ENCODE measurements around the gene CD4.

CD4 gene

GRCh38 chr12:6765634-6766581 lies 23.4 kb upstream of the CD4 start, which contains the start of gene PTMS:
PTMS (plus strand) TSS chr12:6766363; CDS start chr12:6766706, 343 bp downstream.
- in situ Hi-C loops (cut with MboI; ENCODE audit: low pct_unique_long_range_greater_than_20kb, low sequenced_read_pairs, unreplicated experiment), result no loop called here
- peak; percentile 75 for DNase-seq (ENCODE audit: low spot score)
- no peak for TF ChIP-seq CTCF (IDR thresholded peaks at IDR 0.05; ENCODE audit: extremely low read depth, insufficient read depth, missing control alignments)

GRCh38 chr12:6766651-6767349 lies 22.5 kb upstream of the CD4 start:
- in situ Hi-C loops (cut with MboI; ENCODE audit: low pct_unique_long_range_greater_than_20kb, low sequenced_read_pairs, unreplicated experiment), result no loop called here
- DNase-seq (ENCODE audit: low spot score), result peak; percentile 89
- peak; percentile 91 for TF ChIP-seq CTCF (IDR thresholded peaks at IDR 0.05; ENCODE audit: extremely low read depth, insufficient read depth, missing control alignments)

GRCh38 chr12:6767353-6768319 lies 21.7 kb upstream of the CD4 start:
- TF ChIP-seq CTCF (IDR thresholded peaks at IDR 0.05; ENCODE audit: extremely low read depth, insufficient read depth, missing control alignments), result no peak
- no peak for DNase-seq (ENCODE audit: low spot score)
- in situ Hi-C loops (cut with MboI; ENCODE audit: low pct_unique_long_range_greater_than_20kb, low sequenced_read_pairs, unreplicated experiment), result no loop called here

GRCh38 chr12:6768437-6768914 lies 20.9 kb upstream of the CD4 start:
- in situ Hi-C loops (cut with MboI; ENCODE audit: low pct_unique_long_range_greater_than_20kb, low sequenced_read_pairs, unreplicated experiment), result no loop called here
- no peak for DNase-seq (ENCODE audit: low spot score)

GRCh38 chr12:6768990-6769389 lies 20.3 kb upstream of the CD4 start:
- in situ Hi-C loops (cut with MboI; ENCODE audit: low pct_unique_long_range_greater_than_20kb, low sequenced_read_pairs, unreplicated experiment), result no loop called here

More at GRCh38 chr12:6768437-6768914, 20.9 kb upstream of the CD4 start:
- no peak for TF ChIP-seq CTCF (IDR thresholded peaks at IDR 0.05; ENCODE audit: extremely low read depth, insufficient read depth, missing control alignments)

More at GRCh38 chr12:6768990-6769389, 20.3 kb upstream of the CD4 start:
- DNase-seq (ENCODE audit: low spot score), result no peak
- TF ChIP-seq CTCF (IDR thresholded peaks at IDR 0.05; ENCODE audit: extremely low read depth, insufficient read depth, missing control alignments), result no peak
